ENCODE data around the gene PEAK1. TPM values are rescaled to one million over a fixed set of nuclear protein-coding genes. Genes with fewer than 3 reads are reported as not detected.
A peak's percentile ranks its signal among the peaks of the same experiment; 100 is the strongest.

The PEAK1 gene
- total RNA-seq, 6 experiments from 2014 or later = 85.6 to 110 (median 95.8) TPM

GRCh38 chr15:77094397-77095030 lies 325.4 kb downstream of the PEAK1 start:
- Mint-ChIP-seq H3K4me1 (ENCODE audit: low read depth) (no peaks in the 10 kb centered on the region), H3K36me3 (ENCODE audit: low read depth) (no peaks in the 10 kb centered on the region), H3K27ac (no peak overlapping the region), H3K9me3 (no peaks in the 10 kb centered on the region), H3K27me3 (ENCODE audit: insufficient read depth) (peaks cover 11% of the 10 kb centered on the region), H3K4me3 (no peak overlapping the region)
- no peak for DNase-seq
- TF ChIP-seq, protein P1, sequence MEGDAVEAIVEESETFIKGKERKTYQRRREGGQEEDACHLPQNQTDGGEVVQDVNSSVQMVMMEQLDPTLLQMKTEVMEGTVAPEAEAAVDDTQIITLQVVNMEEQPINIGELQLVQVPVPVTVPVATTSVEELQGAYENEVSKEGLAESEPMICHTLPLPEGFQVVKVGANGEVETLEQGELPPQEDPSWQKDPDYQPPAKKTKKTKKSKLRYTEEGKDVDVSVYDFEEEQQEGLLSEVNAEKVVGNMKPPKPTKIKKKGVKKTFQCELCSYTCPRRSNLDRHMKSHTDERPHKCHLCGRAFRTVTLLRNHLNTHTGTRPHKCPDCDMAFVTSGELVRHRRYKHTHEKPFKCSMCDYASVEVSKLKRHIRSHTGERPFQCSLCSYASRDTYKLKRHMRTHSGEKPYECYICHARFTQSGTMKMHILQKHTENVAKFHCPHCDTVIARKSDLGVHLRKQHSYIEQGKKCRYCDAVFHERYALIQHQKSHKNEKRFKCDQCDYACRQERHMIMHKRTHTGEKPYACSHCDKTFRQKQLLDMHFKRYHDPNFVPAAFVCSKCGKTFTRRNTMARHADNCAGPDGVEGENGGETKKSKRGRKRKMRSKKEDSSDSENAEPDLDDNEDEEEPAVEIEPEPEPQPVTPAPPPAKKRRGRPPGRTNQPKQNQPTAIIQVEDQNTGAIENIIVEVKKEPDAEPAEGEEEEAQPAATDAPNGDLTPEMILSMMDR (IDR thresholded peaks at IDR 0.05) = peak; percentile 60

DNA sequence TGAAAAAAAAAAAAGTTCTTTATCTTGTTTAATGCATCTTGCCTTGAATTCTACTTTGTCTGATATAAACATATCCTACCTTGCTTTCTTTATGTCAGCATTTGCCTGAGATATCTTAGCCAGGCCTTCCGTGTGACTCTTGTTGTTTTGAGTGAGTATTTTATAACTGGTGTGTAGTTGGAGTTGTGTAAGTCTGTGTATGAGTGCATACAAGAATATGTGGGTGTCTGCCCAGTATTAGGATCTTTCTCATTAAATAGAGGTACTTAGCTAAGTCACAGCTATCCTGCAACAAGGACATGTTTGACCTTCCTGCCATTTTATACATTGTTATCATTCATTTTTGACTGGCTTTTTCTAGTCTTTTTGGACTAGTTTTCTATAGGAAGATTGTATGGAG lies 326.5 kb downstream of the PEAK1 start:
- Mint-ChIP-seq H3K27me3 (ENCODE audit: insufficient read depth) (peaks cover 14% of the 10 kb centered on the region), H3K27ac (no peak overlapping the region), H3K9me3 (no peaks in the 10 kb centered on the region), H3K36me3 (ENCODE audit: low read depth) (no peaks in the 10 kb centered on the region), H3K4me1 (ENCODE audit: low read depth) (no peaks in the 10 kb centered on the region), H3K4me3 (no peak overlapping the region)
- TF ChIP-seq, protein P1 (IDR thresholded peaks at IDR 0.05) = no peak
- DNase-seq = no peak

DNA sequence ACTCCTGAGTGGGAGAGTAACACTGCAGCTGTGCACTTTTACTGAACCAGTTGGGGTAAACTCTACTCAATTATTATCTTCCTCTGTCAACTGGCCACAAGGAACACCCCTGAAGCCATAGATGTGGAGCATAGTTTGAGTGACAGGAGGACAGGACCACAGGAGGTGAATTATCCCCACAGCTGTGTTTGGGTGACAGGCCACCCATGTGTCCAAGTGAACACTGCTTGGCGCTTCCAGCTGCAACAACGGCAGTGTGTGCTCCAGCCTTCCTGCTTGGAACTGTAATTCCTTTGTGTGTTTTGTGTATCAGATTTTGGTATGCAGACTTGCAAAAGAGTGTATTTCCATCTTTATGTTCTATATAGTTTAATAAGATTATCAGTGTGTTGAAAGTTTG lies 328.8 kb downstream of the PEAK1 start:
- Mint-ChIP-seq H3K36me3 (ENCODE audit: low read depth) (no peaks in the 10 kb centered on the region), H3K4me3 (no peak overlapping the region), H3K9me3 (no peaks in the 10 kb centered on the region), H3K27ac (no peak overlapping the region), H3K27me3 (ENCODE audit: insufficient read depth) (peaks cover 15% of the 10 kb centered on the region), H3K4me1 (ENCODE audit: low read depth) (peaks cover 3% of the 10 kb centered on the region; the same call in 1 of the 2 replicates)
- TF ChIP-seq, protein P1 (IDR thresholded peaks at IDR 0.05) = no peak
- DNase-seq = no peak

- Mint-ChIP-seq H3K4me1 (ENCODE audit: low read depth) (peaks cover 15% of the 10 kb centered on the region), H3K36me3 (ENCODE audit: low read depth) (no peaks in the 10 kb centered on the region), H3K9me3 (no peaks in the 10 kb centered on the region), H3K4me3 (no peak overlapping the region), H3K27ac (no peak overlapping the region), H3K27me3 (ENCODE audit: insufficient read depth) (peaks cover 19% of the 10 kb centered on the region)
- no peak for DNase-seq
- TF ChIP-seq, protein P1 (IDR thresholded peaks at IDR 0.05) = no peak
Observed at GRCh38 chr15:77087213-77087612, 332.7 kb downstream of the PEAK1 start.

DNA sequence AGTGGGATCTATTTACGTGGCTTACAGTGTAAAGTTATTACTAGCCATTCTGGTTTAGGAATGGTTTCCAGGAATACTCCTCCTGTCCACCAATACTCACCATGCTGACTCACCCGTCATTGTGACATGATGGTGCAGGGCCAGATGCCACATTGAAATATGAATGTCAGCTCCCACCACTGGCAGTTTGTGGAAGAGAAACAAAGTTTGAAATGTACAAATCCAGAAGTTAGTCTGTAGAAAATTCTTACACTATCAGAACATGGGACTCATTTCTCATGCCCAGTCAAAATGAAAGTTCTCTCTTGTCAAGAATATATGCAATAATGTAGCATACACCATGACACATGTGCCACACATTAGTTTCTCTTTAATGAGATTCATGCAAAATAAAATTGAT lies 334.6 kb downstream of the PEAK1 start:
- H3K4me1 Mint-ChIP-seq (ENCODE audit: low read depth) = peaks cover 15% of the 10 kb centered on the region
- H3K4me3 Mint-ChIP-seq = no peak overlapping the region
- H3K27ac Mint-ChIP-seq = no peak overlapping the region
- H3K36me3 Mint-ChIP-seq (ENCODE audit: low read depth) = no peaks in the 10 kb centered on the region
- peak; percentile 20 for DNase-seq
- H3K9me3 Mint-ChIP-seq = no peaks in the 10 kb centered on the region
- TF ChIP-seq, protein P1 (IDR thresholded peaks at IDR 0.05) = no peak
- H3K27me3 Mint-ChIP-seq (ENCODE audit: insufficient read depth) = peaks cover 17% of the 10 kb centered on the region
